GM10266 (cell line): ENCODE data around the gene FOXM1.

Source experiments
- DNase-seq: peaks from one replicate; pipeline ENCODE4 v3.0.0; 2012; ENCODE audit errors: extremely low spot score
- CTCF ChIP-seq: IDR thresholded peaks from 2 replicates; pipeline ENCODE4 v1.5.1; 2012; ENCODE audit warnings: mild to moderate bottlenecking, low read depth; ENCODE audit not compliant: control insufficient read depth, insufficient read depth; ENCODE audit errors: missing control alignments

FOXM1 gene

GRCh38 chr12:2819810-2820209 lies 57.2 kb downstream of the FOXM1 start:
- no peak for TF ChIP-seq CTCF
- no peak for DNase-seq

- DNase-seq: peak; percentile 69
- TF ChIP-seq CTCF: peak; percentile 74
These were observed 63.5 kb downstream of the FOXM1 start for GRCh38 chr12:2813214-2814185.

GRCh38 chr12:2812290-2813213 lies 64.4 kb downstream of the FOXM1 start, which contains the start of gene ITFG2:
Gene ITFG2 (plus strand): TSS chr12:2812668. CDS start chr12:2812761, 93 bp downstream.
- DNase-seq: peak; percentile 91
- TF ChIP-seq CTCF: no peak

- DNase-seq: no peak
These were observed 65.2 kb downstream of the FOXM1 start for GRCh38 chr12:2811801-2812200.

More at GRCh38 chr12:2811801-2812200, 65.2 kb downstream of the FOXM1 start:
- no peak for TF ChIP-seq CTCF
